Mucosa of rectum (tissue), 2 donors: Measurements from ENCODE around the gene PIGX.

Experiments used
- H3K27ac ChIP-seq, 2 donors: one replicate each; pipeline ENCODE4 v1.7.0; 2013; ENCODE audit warnings: inconsistent platforms in 2 of 2, low read depth in 2 of 2, low read length in 2 of 2
- H3K27me3 ChIP-seq, 2 donors: one replicate each; pipeline ENCODE4 v1.7.0; 2013; ENCODE audit warnings: low read length in 2 of 2; ENCODE audit not compliant: control insufficient read depth in 2 of 2, insufficient read depth in 2 of 2
- H3K36me3 ChIP-seq, 2 donors: one replicate each; pipeline ENCODE4 v1.7.0; 2013; ENCODE audit warnings: low read length in 2 of 2; ENCODE audit not compliant: control insufficient read depth in 2 of 2, insufficient read depth in 2 of 2
- H3K4me1 ChIP-seq, 2 donors: one replicate each; pipeline ENCODE4 v1.7.0; 2013; ENCODE audit warnings: low read length in 2 of 2, mild to moderate bottlenecking in 1 of 2; ENCODE audit not compliant: control insufficient read depth in 2 of 2, insufficient read depth in 2 of 2
- H3K4me3 ChIP-seq, 2 donors: one replicate each; pipeline ENCODE4 v1.7.0; 2013; ENCODE audit warnings: low read length in 2 of 2
- H3K9ac ChIP-seq, 2 donors: one replicate each; pipeline ENCODE4 v1.7.0; 2013; ENCODE audit warnings: low read length in 2 of 2, low read depth in 1 of 2, mild to moderate bottlenecking in 1 of 2
- H3K9me3 ChIP-seq, 2 donors: one replicate each; pipeline ENCODE4 v1.7.0; 2013; ENCODE audit warnings: low read length in 2 of 2; ENCODE audit not compliant: control insufficient read depth in 2 of 2
- donor health status: healthy.
- donor health status: Normal muscosa, but diverticular disease.

Gene PIGX

DNA sequence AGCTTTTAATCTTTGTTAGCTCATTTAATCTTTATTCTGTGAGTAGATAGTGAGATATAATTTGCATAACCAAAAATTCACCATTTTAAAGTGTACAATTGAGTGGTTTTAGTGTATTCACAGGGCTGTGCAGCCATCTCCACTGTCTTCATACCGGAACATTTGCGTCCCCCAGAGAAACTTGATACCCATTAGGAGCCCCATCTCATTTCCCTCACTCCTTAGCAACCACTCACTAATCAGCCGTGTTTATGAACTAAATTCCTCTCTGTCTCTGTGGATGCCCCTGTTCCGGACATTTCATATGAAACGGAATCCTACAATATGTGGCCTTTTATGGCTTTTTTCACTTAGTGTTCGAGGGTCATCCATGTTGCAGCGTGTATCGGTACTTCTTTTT lies 65.7 kb downstream of the PIGX start:
- no peak overlapping the region for H3K9ac ChIP-seq
- H3K9me3 ChIP-seq = peaks cover 0 to 2% of the 10 kb centered on the region in 2 donors
- H3K4me3 ChIP-seq = no peak overlapping the region
- H3K27ac ChIP-seq = no peak overlapping the region
- H3K4me1 ChIP-seq = no peaks in the 10 kb centered on the region
- H3K36me3 ChIP-seq = peaks cover 0 to under 1% of the 10 kb centered on the region in 2 donors
- no peaks in the 10 kb centered on the region for H3K27me3 ChIP-seq

DNA sequence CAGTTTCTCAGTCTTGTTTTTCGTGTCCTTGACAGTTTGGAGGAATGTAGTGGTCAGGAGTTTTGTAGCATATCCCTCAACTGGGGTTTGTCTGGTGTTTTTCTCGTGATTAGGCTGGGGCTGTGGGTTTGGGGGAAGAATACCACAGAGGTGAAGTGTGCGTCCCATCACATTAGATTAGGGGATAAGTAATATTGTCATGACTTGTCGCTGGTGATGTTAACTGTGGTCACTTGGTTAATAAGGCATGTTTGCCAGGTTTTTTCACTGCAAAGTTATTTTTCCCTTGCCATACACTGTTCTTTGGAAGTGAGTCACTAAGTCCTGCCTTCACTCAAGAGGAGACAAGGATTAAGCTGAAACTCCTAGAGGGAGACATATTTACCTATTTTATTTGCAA lies 66.6 kb downstream of the PIGX start:
- Histone ChIP-seq H3K4me3 (no peak overlapping the region), H3K4me1 (no peaks in the 10 kb centered on the region), H3K36me3 (peaks cover 7 to 9% of the 10 kb centered on the region in 2 donors), H3K9me3 (peaks cover 0 to 2% of the 10 kb centered on the region in 2 donors), H3K27ac (no peak overlapping the region), H3K27me3 (no peaks in the 10 kb centered on the region), H3K9ac (no peak overlapping the region)

DNA sequence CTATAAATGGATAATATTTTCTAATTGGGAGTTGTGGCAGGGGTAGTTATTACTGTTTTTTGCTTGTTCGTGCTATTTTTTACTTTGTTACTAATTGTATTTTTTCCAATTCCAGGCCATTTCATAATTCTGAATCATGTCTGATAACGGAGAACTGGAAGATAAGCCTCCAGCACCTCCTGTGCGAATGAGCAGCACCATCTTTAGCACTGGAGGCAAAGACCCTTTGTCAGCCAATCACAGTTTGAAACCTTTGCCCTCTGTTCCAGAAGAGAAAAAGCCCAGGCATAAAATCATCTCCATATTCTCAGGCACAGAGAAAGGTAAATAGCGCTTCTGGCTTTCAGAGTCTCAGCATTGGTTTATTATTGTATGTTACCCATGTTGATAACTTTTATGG lies 70.3 kb downstream of the PIGX start:
- Histone ChIP-seq H3K36me3 (peaks cover 14 to 15% of the 10 kb centered on the region in 2 donors), H3K27me3 (no peaks in the 10 kb centered on the region), H3K4me3 (no peak overlapping the region), H3K4me1 (no peaks in the 10 kb centered on the region), H3K27ac (no peak overlapping the region), H3K9me3 (peaks cover 0 to 2% of the 10 kb centered on the region in 2 donors), H3K9ac (no peak overlapping the region)
